Caco-2 (cell line): ENCODE results near the gene HSD11B2. TPM values are rescaled to one million over a fixed set of nuclear protein-coding genes. Genes with fewer than 3 reads are reported as not detected.

Experiments used
- BruUV-seq: library from RNA; stranded (reverse); fragments of 400-500 nt; replicated peaks from 2 replicates; lab custom pipeline; 2021; lab: Mats Ljungman, UMichigan
- CTCF ChIA-PET: fragments of 300-600 bp; sonication (Branson Sonifier 250); formaldehyde crosslinking; loops from one replicate; lab custom pipeline; 2022; ENCODE audit warnings: antibody characterized with exemption; lab: Charles Lee
- POLR2A ChIA-PET: fragments of 300-600 bp; sonication (Branson Sonifier 250); formaldehyde crosslinking; loops from one replicate; lab custom pipeline; 2022; ENCODE audit warnings: antibody characterized with exemption; lab: Charles Lee
- DNase-seq, 2 experiments: peaks; one replicate each; pipeline versions ENCODE4 v3.0.0 to v3.0.0-alpha.2; 2020 to 2022
- H3K27me3 ChIP-seq: replicated peaks from 2 replicates; pipeline ENCODE4 v1.6.0; 2011; ENCODE audit warnings: low read length; ENCODE audit not compliant: control insufficient read depth, insufficient read depth
- H3K36me3 ChIP-seq: 2 replicates; pipeline ENCODE4 v1.5.1; 2011; ENCODE audit warnings: low read length; ENCODE audit not compliant: control insufficient read depth, insufficient read depth
- H3K4me1 ChIP-seq: fragments of 250-450 bp; sonication (Bioruptor Pico); 2 replicates; pipeline ENCODE4 v1.5.1; 2020; ENCODE audit warnings: mild to moderate bottlenecking
- H3K4me3 ChIP-seq: 2 replicates; pipeline ENCODE4 v1.5.1; 2011; ENCODE audit warnings: low read depth, mild to moderate bottlenecking, control low read depth, low read length
- H3K9me3 ChIP-seq: fragments of 250-450 bp; sonication (Bioruptor Pico); 2 replicates; pipeline ENCODE4 v1.5.1; 2020; ENCODE audit warnings: mild to moderate bottlenecking, moderate library complexity
- H3K27ac Mint-ChIP-seq: one replicate; pipeline ENCODE4 v1.8.0; 2022; ENCODE audit warnings: mixed read lengths; ENCODE audit not compliant: unreplicated experiment
- H3K27me3 Mint-ChIP-seq: one replicate; pipeline ENCODE4 v1.8.0; 2022; ENCODE audit warnings: mixed read lengths; ENCODE audit not compliant: insufficient read depth, unreplicated experiment
- H3K36me3 Mint-ChIP-seq: one replicate; pipeline ENCODE4 v1.8.0; 2022; ENCODE audit warnings: mild to moderate bottlenecking, mixed read lengths; ENCODE audit not compliant: insufficient read depth, unreplicated experiment
- H3K4me1 Mint-ChIP-seq: one replicate; pipeline ENCODE4 v1.8.0; 2022; ENCODE audit warnings: low read depth, mixed read lengths; ENCODE audit not compliant: unreplicated experiment
- H3K4me3 Mint-ChIP-seq: one replicate; pipeline ENCODE4 v1.8.0; 2022; ENCODE audit warnings: mild to moderate bottlenecking, moderate library complexity, mixed read lengths; ENCODE audit not compliant: unreplicated experiment
- H3K9me3 Mint-ChIP-seq: one replicate; pipeline ENCODE4 v1.8.0; 2022; ENCODE audit warnings: mixed read lengths; ENCODE audit not compliant: unreplicated experiment
- CTCF ChIP-seq, 2 experiments: fragments of 200-600 bp in 1 of 2; IDR thresholded peaks; 1 replicate in 1 of 2; 2 replicates in 1 of 2; pipeline versions ENCODE4 v1.5.1 to v1.8.0; 2011 to 2022; ENCODE audit warnings: antibody characterized with exemption in 1 of 2, control low read depth in 1 of 2, inconsistent platforms in 1 of 2, low read depth in 1 of 2, low read length in 1 of 2, mild to moderate bottlenecking in 1 of 2, moderate library complexity in 1 of 2; ENCODE audit not compliant: insufficient read depth in 1 of 2, severe bottlenecking in 1 of 2, unreplicated experiment in 1 of 2
- intact Hi-C: fragments of 100-400 bp; cut with micrococcal nuclease; formaldehyde crosslinking; loops from one replicate; pipeline ENCODE4 v1.10.0; 2022; ENCODE audit not compliant: unreplicated experiment
- total RNA-seq: library from RNA; stranded (reverse); gene quantifications from 2 replicates; pipeline ENCODE4 v1.2.3, GENCODE V29; 2022

The HSD11B2 gene
- total RNA-seq, 1 experiment from 2014 or later, result 11.3 TPM

GRCh38 chr16:67424261-67424615 lies 6.7 kb upstream of the HSD11B2 start:
- no peaks in the 10 kb centered on the region for H3K9me3 Mint-ChIP-seq
- no peak for DNase-seq
- no peak overlapping the region for H3K4me3 ChIP-seq
- H3K4me3 Mint-ChIP-seq, result no peak overlapping the region
- no peaks in the 10 kb centered on the region for H3K27me3 Mint-ChIP-seq
- no TSS peak for BruUV-seq
- intact Hi-C loops, result no loop called here
- peaks cover 21% of the 10 kb centered on the region for H3K4me1 Mint-ChIP-seq
- peaks cover 26% of the 10 kb centered on the region for H3K4me1 ChIP-seq
- ChIA-PET CTCF (interaction anchor here (0.6 to 1.1 kb wide), 2 partner anchors 19 to 41 kb away, joined by 3 to 4 read pairs; no protein-coding TSS in a partner anchor), POLR2A (no interaction called here)
- no peak overlapping the region for H3K27ac Mint-ChIP-seq
- peaks cover 5% of the 10 kb centered on the region for H3K36me3 Mint-ChIP-seq
- no peaks in the 10 kb centered on the region for H3K27me3 ChIP-seq
- no peak for TF ChIP-seq CTCF (IDR thresholded peaks at IDR 0.05; ENCODE audit: insufficient read depth in 1 of 2, low read depth in 1 of 2, low read length in 1 of 2, severe bottlenecking in 1 of 2, unreplicated experiment in 1 of 2)
- H3K36me3 ChIP-seq, result no peaks in the 10 kb centered on the region
- H3K9me3 ChIP-seq, result no peaks in the 10 kb centered on the region

GRCh38 chr16:67425061-67425460 lies 5.9 kb upstream of the HSD11B2 start:
- Mint-ChIP-seq H3K27ac (no peak overlapping the region), H3K36me3 (peaks cover 5% of the 10 kb centered on the region), H3K4me1 (peaks cover 14% of the 10 kb centered on the region), H3K9me3 (no peaks in the 10 kb centered on the region), H3K4me3 (no peak overlapping the region), H3K27me3 (no peaks in the 10 kb centered on the region)
- Histone ChIP-seq H3K36me3 (no peaks in the 10 kb centered on the region), H3K9me3 (no peaks in the 10 kb centered on the region), H3K27me3 (no peaks in the 10 kb centered on the region), H3K4me1 (peaks cover 25% of the 10 kb centered on the region), H3K4me3 (no peak overlapping the region)
- intact Hi-C loops, result no loop called here
- ChIA-PET CTCF (no interaction called here), POLR2A (interaction anchor here (0.5 kb wide), 1 partner anchor 53 kb away, joined by 5 read pairs; no protein-coding TSS in a partner anchor)
- TF ChIP-seq CTCF (IDR thresholded peaks at IDR 0.05; ENCODE audit: insufficient read depth in 1 of 2, low read depth in 1 of 2, low read length in 1 of 2, severe bottlenecking in 1 of 2, unreplicated experiment in 1 of 2), result no peak
- BruUV-seq, result no TSS peak
- DNase-seq, result no peak

- peaks cover 14% of the 10 kb centered on the region for H3K4me1 Mint-ChIP-seq
- no peak overlapping the region for H3K27ac Mint-ChIP-seq
- POLR2A ChIA-PET, result interaction anchor here (0.5 kb wide), 1 partner anchor 53 kb away, joined by 5 read pairs; no protein-coding TSS in a partner anchor
Measured at GRCh38 chr16:67425580-67425979, 5.3 kb upstream of the HSD11B2 start.

More at GRCh38 chr16:67425580-67425979, 5.3 kb upstream of the HSD11B2 start:
- Mint-ChIP-seq H3K36me3 (peaks cover 11% of the 10 kb centered on the region), H3K4me3 (no peak overlapping the region), H3K9me3 (no peaks in the 10 kb centered on the region), H3K27me3 (no peaks in the 10 kb centered on the region)
- Histone ChIP-seq H3K36me3 (no peaks in the 10 kb centered on the region), H3K4me3 (no peak overlapping the region), H3K4me1 (peaks cover 27% of the 10 kb centered on the region), H3K27me3 (no peaks in the 10 kb centered on the region), H3K9me3 (no peaks in the 10 kb centered on the region)
- no TSS peak for BruUV-seq
- TF ChIP-seq CTCF (IDR thresholded peaks at IDR 0.05; ENCODE audit: insufficient read depth in 1 of 2, low read depth in 1 of 2, low read length in 1 of 2, severe bottlenecking in 1 of 2, unreplicated experiment in 1 of 2), result no peak
- CTCF ChIA-PET, result no interaction called here
- intact Hi-C loops, result no loop called here
- DNase-seq, result no peak
